H1 (cell line): ENCODE data around the gene TUT1. TPM values are rescaled to one million over a fixed set of nuclear protein-coding genes. Genes with fewer than 3 reads are reported as not detected.
"Not testable (repeated sequence)": the region's sequence is repeated elsewhere in the genome, so short reads cannot be mapped to it uniquely, and the experiment has no call there.

ENCODE experiments used
- CTCF ChIA-PET: fragments of 300-600 bp; sonication (Branson Sonifier 250); formaldehyde crosslinking; loops from one replicate; lab custom pipeline; 2021; ENCODE audit not compliant: partially characterized antibody; lab: Charles Lee
- POLR2A ChIA-PET: fragments of 300-600 bp; sonication (Branson Sonifier 250); formaldehyde crosslinking; loops from one replicate; lab custom pipeline; 2021; ENCODE audit warnings: inconsistent platforms; ENCODE audit not compliant: partially characterized antibody; lab: Charles Lee
- DNase-seq, 2 experiments: peaks; one replicate each; pipeline versions ENCODE4 v3.0.0 to v3.0.0-alpha.2; 2010 to 2022; ENCODE audit warnings: low spot score in 2 of 2, low read depth in 1 of 2, mixed read lengths in 1 of 2
- FAIRE-seq: peaks from 2 replicates; lab custom pipeline; 2011; peaks lifted over from hg19 to GRCh38; lab: Jason Lieb, UNC
- H2AFZ ChIP-seq: 2 replicates; pipeline ENCODE4 v1.8.1; 2012; ENCODE audit warnings: low read length, inconsistent platforms
- H2AK5ac ChIP-seq: 2 replicates; pipeline ENCODE4 v1.6.1; 2013; ENCODE audit warnings: low read depth, low read length
- H2BK120ac ChIP-seq: replicated peaks from 2 replicates; pipeline ENCODE3; 2013; ENCODE audit warnings: low read depth, low read length, inconsistent platforms
- H2BK12ac ChIP-seq: 2 replicates; pipeline ENCODE4 v1.6.1; 2013; ENCODE audit warnings: low read depth, low read length
- H2BK15ac ChIP-seq: 2 replicates; pipeline ENCODE4 v1.6.1; 2013; ENCODE audit warnings: low read length
- H2BK20ac ChIP-seq: 2 replicates; pipeline ENCODE4 v1.6.1; 2013; ENCODE audit warnings: low read length
- H2BK5ac ChIP-seq: 2 replicates; pipeline ENCODE4 v1.6.1; 2013; ENCODE audit warnings: low read depth, low read length
- H3K14ac ChIP-seq: 2 replicates; pipeline ENCODE4 v1.6.1; 2013; ENCODE audit warnings: inconsistent platforms; ENCODE audit not compliant: insufficient read length
- H3K18ac ChIP-seq: 2 replicates; pipeline ENCODE4 v1.6.1; 2013; ENCODE audit warnings: low read length; ENCODE audit errors: extremely low read depth
- H3K23ac ChIP-seq: 2 replicates; pipeline ENCODE4 v1.6.1; 2013; ENCODE audit warnings: inconsistent platforms; ENCODE audit not compliant: insufficient read length
- H3K23me2 ChIP-seq: 2 replicates; pipeline ENCODE4 v1.6.1; 2013; ENCODE audit warnings: low read depth, low read length
- H3K27ac ChIP-seq: 2 replicates; pipeline ENCODE4 v1.6.1; 2011; ENCODE audit warnings: low read depth, low read length, inconsistent platforms
- H3K27me3 ChIP-seq, 4 experiments: replicated peaks in 1 of 4; 1 replicate in 1 of 4; 2 replicates in 3 of 4; pipeline versions ENCODE4 v1.6.1 to v1.8.1; 2011 to 2013; ENCODE audit warnings: low read length in 3 of 4, mild to moderate bottlenecking in 3 of 4, inconsistent platforms in 2 of 4, mixed read lengths in 2 of 4, moderate library complexity in 1 of 4; ENCODE audit not compliant: control insufficient read depth in 3 of 4, insufficient read depth in 3 of 4; ENCODE audit errors: extremely low read depth in 1 of 4
- H3K36me3 ChIP-seq, 4 experiments: 2 replicates each; pipeline versions ENCODE4 v1.6.1 to v1.8.1; 2011 to 2013; ENCODE audit warnings: mild to moderate bottlenecking in 4 of 4, low read length in 3 of 4, moderate library complexity in 2 of 4, control low read depth in 1 of 4, inconsistent platforms in 1 of 4; ENCODE audit not compliant: insufficient read depth in 4 of 4, control insufficient read depth in 2 of 4
- H3K4ac ChIP-seq: replicated peaks from 2 replicates; pipeline ENCODE3; 2013; ENCODE audit warnings: low read length, low read depth, mixed read lengths, inconsistent platforms; ENCODE audit not compliant: insufficient read length
- H3K4me1 ChIP-seq, 4 experiments: replicated peaks in 1 of 4; 1 replicate in 1 of 4; 2 replicates in 3 of 4; pipeline versions ENCODE4 v1.6.1 to v1.8.1; 2011 to 2013; ENCODE audit warnings: low read length in 3 of 4, inconsistent platforms in 2 of 4, mixed read lengths in 1 of 4; ENCODE audit not compliant: insufficient read depth in 4 of 4, control insufficient read depth in 3 of 4
- H3K4me2 ChIP-seq, 2 experiments: 2 replicates each; pipeline versions ENCODE4 v1.6.1 to v1.8.1; 2011 to 2013; ENCODE audit warnings: low read depth in 2 of 2, low read length in 2 of 2, control low read depth in 1 of 2, inconsistent platforms in 1 of 2, mild to moderate bottlenecking in 1 of 2; ENCODE audit not compliant: insufficient read depth in 1 of 2
- H3K4me3 ChIP-seq, 4 experiments: fragments of 200-600, 300-600 bp in 1 of 4; sonication (generic), shearing (Covaris generic), sonication (Bioruptor Twin) in 1 of 4; 2 replicates each; pipeline versions ENCODE4 v1.5.1 to v1.8.1; 2011 to 2016; ENCODE audit warnings: low read length in 4 of 4, low read depth in 3 of 4, control low read depth in 2 of 4, inconsistent platforms in 2 of 4, mild to moderate bottlenecking in 2 of 4, mixed read lengths in 1 of 4, moderate library complexity in 1 of 4; ENCODE audit not compliant: insufficient read depth in 2 of 4; ENCODE audit errors: extremely low read depth in 1 of 4
- H3K56ac ChIP-seq: replicated peaks from 2 replicates; pipeline ENCODE3; 2013; ENCODE audit warnings: low read depth, mild to moderate bottlenecking, mixed read lengths, low read length, inconsistent platforms; ENCODE audit not compliant: insufficient read length
- H3K79me1 ChIP-seq: 2 replicates; pipeline ENCODE4 v1.6.1; 2013; ENCODE audit warnings: low read depth, low read length, control low read depth
- H3K79me2 ChIP-seq, 2 experiments: 2 replicates each; pipeline versions ENCODE4 v1.6.1 to v1.8.1; 2012 to 2013; ENCODE audit warnings: low read length in 2 of 2, mild to moderate bottlenecking in 2 of 2, inconsistent platforms in 1 of 2; ENCODE audit not compliant: insufficient read depth in 2 of 2, control insufficient read depth in 1 of 2
- H3K9ac ChIP-seq, 4 experiments: replicated peaks in 1 of 4; 1 replicate in 1 of 4; 2 replicates in 3 of 4; pipeline versions ENCODE4 v1.6.1 to v1.8.1; 2011 to 2013; ENCODE audit warnings: low read depth in 3 of 4, low read length in 3 of 4, control low read depth in 2 of 4, mild to moderate bottlenecking in 2 of 4, moderate library complexity in 2 of 4, inconsistent platforms in 1 of 4; ENCODE audit errors: extremely low read depth in 1 of 4
- H3K9me3 ChIP-seq, 2 experiments: 2 replicates each; pipeline versions ENCODE4 v1.6.1 to v1.8.1; 2012 to 2013; ENCODE audit warnings: mild to moderate bottlenecking in 2 of 2, moderate library complexity in 2 of 2, control low read depth in 1 of 2, inconsistent platforms in 1 of 2, low read depth in 1 of 2, low read length in 1 of 2, mixed read lengths in 1 of 2; ENCODE audit not compliant: insufficient read depth in 2 of 2
- H4K20me1 ChIP-seq, 2 experiments: replicated peaks in 1 of 2; 2 replicates each; pipeline versions ENCODE3 to v1.8.1; 2011 to 2013; ENCODE audit warnings: inconsistent platforms in 2 of 2, low read length in 2 of 2, mild to moderate bottlenecking in 1 of 2; ENCODE audit not compliant: insufficient read depth in 2 of 2, control insufficient read depth in 1 of 2
- H4K5ac ChIP-seq: 2 replicates; pipeline ENCODE4 v1.6.1; 2013; ENCODE audit warnings: low read length, low read depth, mixed read lengths, inconsistent platforms; ENCODE audit not compliant: insufficient read length
- H4K8ac ChIP-seq: 2 replicates; pipeline ENCODE4 v1.8.0; 2013; ENCODE audit warnings: mild to moderate bottlenecking, moderate library complexity, low read length, inconsistent platforms; ENCODE audit not compliant: insufficient read depth; ENCODE audit errors: extremely low read depth
- H4K91ac ChIP-seq: replicated peaks from 2 replicates; pipeline ENCODE3; 2013; ENCODE audit warnings: low read length, mixed read lengths, inconsistent platforms; ENCODE audit not compliant: insufficient read length
- WGBS, 2 experiments: shearing (Covaris generic) in 1 of 2; methylation state at CpG; one replicate each; pipeline versions ENCODE4 v1.1.6 to v1.1.7; 2013 to 2015; ENCODE audit warnings: low lambda C conversion rate in 2 of 2, mixed read lengths in 2 of 2, inconsistent platforms in 1 of 2, low coverage in 1 of 2, missing lambda C conversion rate in 1 of 2; ENCODE audit not compliant: insufficient replicate concordance in 2 of 2, insufficient coverage in 1 of 2, insufficient read length in 1 of 2; ENCODE audit errors: extremely low coverage in 1 of 2, missing lambda C conversion rate in 1 of 2; 5-methylcytosine and 5-hydroxymethylcytosine counted together
- polyA plus RNA-seq, 7 experiments: library from polyadenylated mRNA; depleted of rRNA in 3 of 7; stranded (reverse) in 5 of 7; unstranded in 2 of 7; fragments of >200 nt in 5 of 7; fragments of 200-250 nt in 2 of 7; gene quantifications; 1 replicate in 5 of 7; 2 replicates in 1 of 7; 4 replicates in 1 of 7; pipeline versions ENCODE4 v1.2.1 to v1.2.3, GENCODE V29; 2011 to 2013; ENCODE audit warnings: missing spikeins in 2 of 7, mixed read lengths in 2 of 7
- total RNA-seq: library from RNA; stranded (reverse); fragmentation: NEBNext Ultra II Directional; extraction: Animal tissue kit (Norgen Biotek cat#: 25700); gene quantifications from 2 replicates; pipeline ENCODE4 v1.2.1, GENCODE V29; 2021

Gene TUT1
- total and polyA plus RNA-seq, 2 of the 8 experiments (the other 6 are each of a cell fraction or from before 2014, with no cell fraction given), result 17.8 to 24.6 TPM

GRCh38 chr11:62550478-62550877, 40.8 kb downstream of the TUT1 start:
- H4K91ac ChIP-seq, H3K9ac ChIP-seq, H3K9me3 ChIP-seq, DNase-seq, H2AFZ ChIP-seq, H2BK120ac ChIP-seq, H3K4ac ChIP-seq, H3K4me2 ChIP-seq, H3K14ac ChIP-seq, H3K79me2 ChIP-seq, H4K8ac ChIP-seq, H2AK5ac ChIP-seq, H3K79me1 ChIP-seq, H4K5ac ChIP-seq, H3K56ac ChIP-seq, H3K36me3 ChIP-seq, H3K4me3 ChIP-seq, H3K18ac ChIP-seq, H3K23ac ChIP-seq, H2BK5ac ChIP-seq, FAIRE-seq, H2BK15ac ChIP-seq, H4K20me1 ChIP-seq, H3K27ac ChIP-seq: not testable (repeated sequence)
- peaks cover 17 to 38% (median 26%) of the 10 kb centered on the region in 4 experiments for H3K4me1 ChIP-seq
- ChIA-PET POLR2A (interaction anchor here (1.5 to 20.3 kb wide), 5 partner anchors 8 to 126 kb away, joined by 3 to 336 read pairs (median 6); partner anchors contain the start of genes B3GAT3, EEF1G and MTA2), CTCF (interaction anchor here (0.6 to 10.9 kb wide), 12 partner anchors 7 to 763 kb away, joined by 3 to 161 read pairs (median 4); partner anchors contain the start of gene SCGB1A1)
- H3K23me2 ChIP-seq, result peaks cover 17% of the 10 kb centered on the region
- H3K27me3 ChIP-seq, result peaks cover 11 to 39% (median 34%) of the 10 kb centered on the region in 4 experiments
- peak overlapping the region; percentile 50; the same call in 1 of the 2 replicates for H2BK12ac ChIP-seq
- 86% methylated on average over 2 of the region's 2 CpGs; no CpG with 5 or more reads in 1 of the 2 experiments for WGBS, 2 experiments
- 0 out of 2 replicates have a peak overlapping the region, but pooled peaks have one; percentile 34 for H2BK20ac ChIP-seq
